Astrocyte of the spinal cord (primary cell): ENCODE measurements around the gene CCDC40.
A peak's percentile ranks its signal among the peaks of the same experiment; 100 is the strongest.

Source experiments
- DNase-seq: peaks from one replicate; pipeline ENCODE4 v3.0.0; 2011; ENCODE audit warnings: low read depth, low spot score
- H3K4me3 ChIP-seq: 2 replicates; pipeline ENCODE4 v1.5.1; 2011; ENCODE audit warnings: low read depth, mild to moderate bottlenecking, low read length, moderate library complexity
- in situ Hi-C: cut with HindIII; loops from 2 replicates; pipeline ENCODE4 v1.10.0; 2017; ENCODE audit warnings: low sequenced_read_pairs
- TF ChIP-seq, protein P1 (sequence below): IDR thresholded peaks from 2 replicates; pipeline ENCODE4 v1.5.1; 2012; ENCODE audit warnings: low read depth, mild to moderate bottlenecking, low read length, inconsistent platforms

Gene CCDC40

DNA sequence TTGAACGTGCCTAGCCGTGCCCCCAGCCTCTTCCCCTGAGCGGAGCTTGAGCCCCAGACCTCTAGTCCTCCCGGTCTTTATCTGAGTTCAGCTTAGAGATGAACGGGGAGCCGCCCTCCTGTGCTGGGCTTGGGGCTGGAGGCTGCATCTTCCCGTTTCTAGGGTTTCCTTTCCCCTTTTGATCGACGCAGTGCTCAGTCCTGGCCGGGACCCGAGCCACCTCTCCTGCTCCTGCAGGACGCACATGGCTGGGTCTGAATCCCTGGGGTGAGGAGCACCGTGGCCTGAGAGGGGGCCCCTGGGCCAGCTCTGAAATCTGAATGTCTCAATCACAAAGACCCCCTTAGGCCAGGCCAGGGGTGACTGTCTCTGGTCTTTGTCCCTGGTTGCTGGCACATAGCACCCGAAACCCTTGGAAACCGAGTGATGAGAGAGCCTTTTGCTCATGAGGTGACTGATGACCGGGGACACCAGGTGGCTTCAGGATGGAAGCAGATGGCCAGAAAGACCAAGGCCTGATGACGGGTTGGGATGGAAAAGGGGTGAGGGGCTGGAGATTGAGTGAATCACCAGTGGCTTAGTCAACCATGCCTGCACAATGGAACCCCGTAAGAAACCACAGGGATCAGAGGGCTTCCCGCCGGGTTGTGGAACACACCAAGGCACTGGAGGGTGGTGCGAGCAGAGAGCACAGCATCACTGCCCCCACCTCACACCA lies 65.7 kb downstream of the CCDC40 start:
- in situ Hi-C loops, result no loop called here
- H3K4me3 ChIP-seq, result peak overlapping the region; percentile 78
- peak; percentile 54 for DNase-seq
- TF ChIP-seq, protein P1, sequence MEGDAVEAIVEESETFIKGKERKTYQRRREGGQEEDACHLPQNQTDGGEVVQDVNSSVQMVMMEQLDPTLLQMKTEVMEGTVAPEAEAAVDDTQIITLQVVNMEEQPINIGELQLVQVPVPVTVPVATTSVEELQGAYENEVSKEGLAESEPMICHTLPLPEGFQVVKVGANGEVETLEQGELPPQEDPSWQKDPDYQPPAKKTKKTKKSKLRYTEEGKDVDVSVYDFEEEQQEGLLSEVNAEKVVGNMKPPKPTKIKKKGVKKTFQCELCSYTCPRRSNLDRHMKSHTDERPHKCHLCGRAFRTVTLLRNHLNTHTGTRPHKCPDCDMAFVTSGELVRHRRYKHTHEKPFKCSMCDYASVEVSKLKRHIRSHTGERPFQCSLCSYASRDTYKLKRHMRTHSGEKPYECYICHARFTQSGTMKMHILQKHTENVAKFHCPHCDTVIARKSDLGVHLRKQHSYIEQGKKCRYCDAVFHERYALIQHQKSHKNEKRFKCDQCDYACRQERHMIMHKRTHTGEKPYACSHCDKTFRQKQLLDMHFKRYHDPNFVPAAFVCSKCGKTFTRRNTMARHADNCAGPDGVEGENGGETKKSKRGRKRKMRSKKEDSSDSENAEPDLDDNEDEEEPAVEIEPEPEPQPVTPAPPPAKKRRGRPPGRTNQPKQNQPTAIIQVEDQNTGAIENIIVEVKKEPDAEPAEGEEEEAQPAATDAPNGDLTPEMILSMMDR, result no peak

DNA sequence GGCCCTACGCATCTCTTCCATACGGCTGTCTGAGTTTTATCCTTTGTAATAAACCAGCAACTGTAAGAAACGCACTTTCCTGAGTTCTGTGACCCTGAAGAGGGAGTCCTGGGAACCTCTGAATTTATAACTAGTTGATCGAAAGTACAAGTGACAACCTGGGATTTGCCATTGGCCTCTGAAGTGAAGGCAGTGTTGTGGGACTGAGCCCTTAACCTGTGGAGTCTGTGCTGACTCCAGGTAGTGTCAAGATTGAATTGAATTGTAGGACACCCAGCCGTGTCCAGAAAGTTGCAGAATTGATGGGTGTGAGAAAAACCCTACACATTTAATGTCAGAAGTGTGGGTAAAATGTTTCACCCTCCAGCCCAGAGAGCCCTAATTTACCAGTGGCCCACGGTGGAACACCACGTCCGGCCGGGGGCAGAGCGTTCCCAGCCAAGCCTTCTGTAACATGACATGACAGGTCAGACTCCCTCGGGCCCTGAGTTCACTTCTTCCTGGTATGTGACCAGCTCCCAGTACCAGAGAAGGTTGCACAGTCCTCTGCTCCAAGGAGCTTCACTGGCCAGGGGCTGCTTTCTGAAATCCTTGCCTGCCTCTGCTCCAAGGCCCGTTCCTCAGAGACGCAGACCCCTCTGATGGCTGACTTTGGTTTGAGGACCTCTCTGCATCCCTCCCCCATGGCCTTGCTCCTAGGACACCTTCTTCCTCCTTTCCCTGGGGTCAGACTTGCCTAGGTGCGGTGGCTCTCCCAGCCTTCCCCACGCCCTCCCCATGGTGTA lies 66.4 kb downstream of the CCDC40 start:
- in situ Hi-C loops, result no loop called here
- no peak overlapping the region for H3K4me3 ChIP-seq
- DNase-seq, result no peak
- TF ChIP-seq, protein P1, result no peak

DNA sequence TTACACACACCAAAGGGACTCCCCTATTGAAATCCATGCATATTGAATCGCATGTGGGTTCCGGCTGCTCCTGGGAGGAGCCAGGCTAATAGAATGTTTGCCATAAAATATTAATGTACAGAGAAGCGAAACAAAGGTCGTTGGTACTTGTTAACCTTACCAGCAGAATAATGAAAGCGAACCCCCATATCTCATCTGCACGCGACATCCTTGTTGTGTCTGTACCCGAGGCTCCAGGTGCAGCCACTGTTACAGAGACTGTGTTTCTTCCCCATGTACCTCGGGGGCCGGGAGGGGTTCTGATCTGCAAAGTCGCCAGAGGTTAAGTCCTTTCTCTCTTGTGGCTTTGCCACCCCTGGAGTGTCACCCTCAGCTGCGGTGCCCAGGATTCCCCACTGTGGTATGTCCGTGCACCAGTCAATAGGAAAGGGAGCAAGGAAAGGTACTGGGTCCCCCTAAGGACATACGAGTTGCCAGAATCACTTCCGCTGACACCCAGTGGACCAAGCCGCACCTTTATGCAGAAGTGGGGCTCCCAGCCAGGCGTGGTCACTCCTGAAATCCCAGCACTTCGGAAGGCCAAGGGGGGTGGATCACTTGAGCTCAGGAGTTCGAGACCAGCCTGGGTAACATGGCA lies 67.1 kb downstream of the CCDC40 start:
- DNase-seq, result no peak
- H3K4me3 ChIP-seq, result no peak overlapping the region
- TF ChIP-seq, protein P1, result no peak
- in situ Hi-C loops, result no loop called here

DNA sequence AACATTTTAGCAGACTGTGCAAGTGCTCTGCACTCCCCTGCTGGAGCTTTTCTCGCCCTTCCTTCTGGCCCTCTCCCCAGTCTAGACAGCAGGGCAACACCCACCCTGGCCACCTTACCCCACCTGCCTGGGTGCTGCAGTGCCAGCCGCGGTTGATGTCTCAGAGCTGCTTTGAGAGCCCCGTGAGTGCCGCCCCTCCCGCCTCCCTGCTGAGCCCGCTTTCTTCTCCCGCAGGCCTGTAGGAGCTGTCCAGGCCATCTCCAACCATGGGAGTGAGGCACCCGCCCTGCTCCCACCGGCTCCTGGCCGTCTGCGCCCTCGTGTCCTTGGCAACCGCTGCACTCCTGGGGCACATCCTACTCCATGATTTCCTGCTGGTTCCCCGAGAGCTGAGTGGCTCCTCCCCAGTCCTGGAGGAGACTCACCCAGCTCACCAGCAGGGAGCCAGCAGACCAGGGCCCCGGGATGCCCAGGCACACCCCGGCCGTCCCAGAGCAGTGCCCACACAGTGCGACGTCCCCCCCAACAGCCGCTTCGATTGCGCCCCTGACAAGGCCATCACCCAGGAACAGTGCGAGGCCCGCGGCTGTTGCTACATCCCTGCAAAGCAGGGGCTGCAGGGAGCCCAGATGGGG lies 68.0 kb downstream of the CCDC40 start:
- peak; percentile 33 for DNase-seq
- no peak overlapping the region for H3K4me3 ChIP-seq
- in situ Hi-C loops, result no loop called here
- TF ChIP-seq, protein P1, result no peak

DNA sequence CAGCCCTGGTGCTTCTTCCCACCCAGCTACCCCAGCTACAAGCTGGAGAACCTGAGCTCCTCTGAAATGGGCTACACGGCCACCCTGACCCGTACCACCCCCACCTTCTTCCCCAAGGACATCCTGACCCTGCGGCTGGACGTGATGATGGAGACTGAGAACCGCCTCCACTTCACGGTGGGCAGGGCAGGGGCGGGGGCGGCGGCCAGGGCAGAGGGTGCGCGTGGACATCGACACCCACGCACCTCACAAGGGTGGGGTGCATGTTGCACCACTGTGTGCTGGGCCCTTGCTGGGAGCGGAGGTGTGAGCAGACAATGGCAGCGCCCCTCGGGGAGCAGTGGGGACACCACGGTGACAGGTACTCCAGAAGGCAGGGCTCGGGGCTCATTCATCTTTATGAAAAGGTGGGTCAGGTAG lies 68.5 kb downstream of the CCDC40 start:
- in situ Hi-C loops, result no loop called here
- H3K4me3 ChIP-seq, result no peak overlapping the region
- no peak for DNase-seq
- TF ChIP-seq, protein P1, result no peak

DNA sequence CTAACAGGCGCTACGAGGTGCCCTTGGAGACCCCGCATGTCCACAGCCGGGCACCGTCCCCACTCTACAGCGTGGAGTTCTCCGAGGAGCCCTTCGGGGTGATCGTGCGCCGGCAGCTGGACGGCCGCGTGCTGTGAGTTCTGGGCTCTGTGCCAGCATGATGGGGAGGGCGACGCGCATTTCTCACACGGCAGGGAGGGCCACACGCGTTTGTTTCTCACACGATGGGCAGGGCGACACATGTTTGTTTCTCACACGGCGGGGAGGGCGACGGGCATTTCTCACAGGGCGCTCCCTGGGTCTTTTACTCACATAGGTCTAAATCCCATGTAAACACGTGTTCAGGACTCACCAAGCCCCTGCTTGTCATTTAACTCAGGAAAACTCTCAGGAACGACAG lies 69.3 kb downstream of the CCDC40 start:
- DNase-seq, result peak; percentile 62
- H3K4me3 ChIP-seq, result no peak overlapping the region
- TF ChIP-seq, protein P1, result no peak
- in situ Hi-C loops, result no loop called here
